ENCODE data around the gene SARNP.
"Not testable (repeated sequence)": the region's sequence is repeated elsewhere in the genome, so short reads cannot be mapped to it uniquely, and the experiment has no call there.

SARNP gene

DNA sequence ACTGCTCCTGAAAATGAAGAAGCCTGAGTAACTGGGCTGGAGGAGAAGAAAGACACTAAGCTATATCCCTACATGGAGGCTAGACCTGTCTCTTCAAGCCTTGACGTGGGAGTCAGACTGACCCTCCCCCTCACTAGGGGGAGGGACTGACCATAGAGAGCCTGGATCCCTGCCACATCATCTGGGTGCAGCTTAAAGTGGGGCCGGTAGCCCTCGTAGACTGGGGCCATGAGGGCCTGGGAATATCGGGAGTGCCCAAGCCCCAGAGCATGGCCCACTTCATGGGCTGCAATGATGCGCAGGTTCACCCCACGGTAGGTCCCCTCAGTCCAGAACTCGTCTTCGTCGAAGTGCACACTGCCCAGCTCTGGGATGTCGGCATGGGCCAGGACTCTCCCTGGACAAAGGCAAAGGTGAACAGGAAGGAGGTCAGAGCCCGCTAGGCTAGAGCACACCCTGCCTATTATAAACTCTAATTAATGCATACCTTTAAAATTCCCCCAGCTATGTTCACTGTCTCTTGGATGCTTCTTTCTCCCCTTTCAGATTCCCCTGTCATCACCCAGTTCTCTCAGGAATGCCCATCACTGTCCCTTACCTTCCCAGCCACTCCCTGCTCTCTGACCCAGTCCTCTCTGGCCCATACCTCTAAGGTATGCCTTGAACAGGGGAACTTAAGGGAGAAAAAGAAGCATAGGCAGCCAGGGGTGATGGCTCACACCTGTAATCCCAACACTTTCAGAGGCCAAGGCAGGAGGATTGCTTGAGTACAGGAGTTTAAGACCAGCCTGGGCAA is 22.0 kb upstream of the SARNP start:
- TF ChIP-seq, protein P1, sequence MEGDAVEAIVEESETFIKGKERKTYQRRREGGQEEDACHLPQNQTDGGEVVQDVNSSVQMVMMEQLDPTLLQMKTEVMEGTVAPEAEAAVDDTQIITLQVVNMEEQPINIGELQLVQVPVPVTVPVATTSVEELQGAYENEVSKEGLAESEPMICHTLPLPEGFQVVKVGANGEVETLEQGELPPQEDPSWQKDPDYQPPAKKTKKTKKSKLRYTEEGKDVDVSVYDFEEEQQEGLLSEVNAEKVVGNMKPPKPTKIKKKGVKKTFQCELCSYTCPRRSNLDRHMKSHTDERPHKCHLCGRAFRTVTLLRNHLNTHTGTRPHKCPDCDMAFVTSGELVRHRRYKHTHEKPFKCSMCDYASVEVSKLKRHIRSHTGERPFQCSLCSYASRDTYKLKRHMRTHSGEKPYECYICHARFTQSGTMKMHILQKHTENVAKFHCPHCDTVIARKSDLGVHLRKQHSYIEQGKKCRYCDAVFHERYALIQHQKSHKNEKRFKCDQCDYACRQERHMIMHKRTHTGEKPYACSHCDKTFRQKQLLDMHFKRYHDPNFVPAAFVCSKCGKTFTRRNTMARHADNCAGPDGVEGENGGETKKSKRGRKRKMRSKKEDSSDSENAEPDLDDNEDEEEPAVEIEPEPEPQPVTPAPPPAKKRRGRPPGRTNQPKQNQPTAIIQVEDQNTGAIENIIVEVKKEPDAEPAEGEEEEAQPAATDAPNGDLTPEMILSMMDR (IDR thresholded peaks at IDR 0.05; ENCODE audit: control insufficient read depth, extremely low read depth, insufficient read depth) = no peak
- no peak overlapping the region for H3K4me3 ChIP-seq (ENCODE audit: low read depth, low read length)
- no peak for DNase-seq (ENCODE audit: low read depth)

DNA sequence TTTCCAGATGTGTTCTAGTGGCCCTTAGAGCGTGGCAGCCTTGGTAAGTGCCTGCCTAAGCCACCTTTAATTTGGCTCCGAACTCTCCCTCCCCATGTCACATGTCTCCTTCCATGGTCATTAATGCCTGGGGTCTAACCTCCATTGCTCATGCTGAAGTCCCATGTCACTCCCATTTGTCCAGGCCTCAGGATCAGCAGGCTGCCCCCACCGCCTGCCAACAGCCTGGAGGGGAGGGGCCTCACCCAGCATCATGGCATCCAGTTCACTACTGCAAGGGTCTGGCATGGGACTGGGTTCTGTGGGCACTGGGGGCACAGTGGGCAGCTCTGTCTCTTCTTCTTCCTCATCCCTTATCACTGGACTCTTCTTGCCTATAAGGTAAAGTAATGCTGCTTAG is 20.8 kb upstream of the SARNP start:
- no peak for DNase-seq (ENCODE audit: low read depth)
- TF ChIP-seq, protein P1 (IDR thresholded peaks at IDR 0.05; ENCODE audit: control insufficient read depth, extremely low read depth, insufficient read depth) = no peak
- no peak overlapping the region for H3K4me3 ChIP-seq (ENCODE audit: low read depth, low read length)

DNA sequence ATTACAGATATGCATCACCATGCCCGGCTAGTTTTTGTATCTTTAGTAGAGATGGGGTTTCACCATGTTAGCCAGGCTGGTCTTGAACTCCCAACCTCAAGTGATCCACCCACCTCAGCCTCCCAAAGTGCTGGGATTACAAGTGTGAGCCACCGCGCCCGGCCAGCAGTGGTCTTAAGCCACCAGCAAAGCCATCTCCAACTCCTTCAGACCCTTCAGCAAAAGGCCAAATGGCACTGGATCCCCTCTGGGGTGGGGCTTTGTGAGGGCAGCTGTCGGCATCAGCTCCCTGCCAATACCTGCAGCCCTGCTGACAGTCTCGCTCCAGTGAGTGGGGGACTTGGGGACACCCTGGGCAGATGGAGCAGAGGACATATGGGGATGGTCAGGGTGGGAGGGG is 16.9 kb upstream of the SARNP start:
- not testable (repeated sequence) for H3K4me3 ChIP-seq (ENCODE audit: low read depth, low read length); DNase-seq (ENCODE audit: low read depth)

DNA sequence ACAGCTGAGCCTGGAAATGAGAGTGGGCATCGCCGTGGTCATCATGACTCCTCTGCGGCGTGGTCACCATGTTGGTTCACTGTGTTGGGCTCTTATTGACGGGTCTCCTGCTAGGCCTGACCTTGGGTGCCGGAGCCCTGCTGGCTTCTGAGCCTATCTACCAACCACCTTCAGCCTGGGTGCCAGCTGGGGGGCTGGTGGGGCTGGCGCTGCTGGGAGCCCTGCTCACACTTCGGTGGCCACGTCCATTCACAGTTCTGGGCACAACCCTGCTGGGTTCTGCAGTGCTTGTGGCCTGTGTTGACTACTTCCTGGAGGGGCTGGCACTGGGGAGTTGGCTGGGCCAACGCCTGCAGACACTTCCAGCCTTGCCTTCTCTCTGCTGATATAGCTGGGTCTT is 15.5 kb upstream of the SARNP start:
- TF ChIP-seq, protein P1 (IDR thresholded peaks at IDR 0.05; ENCODE audit: control insufficient read depth, extremely low read depth, insufficient read depth) = no peak
- no peak overlapping the region for H3K4me3 ChIP-seq (ENCODE audit: low read depth, low read length)
- DNase-seq (ENCODE audit: low read depth) = no peak

DNA sequence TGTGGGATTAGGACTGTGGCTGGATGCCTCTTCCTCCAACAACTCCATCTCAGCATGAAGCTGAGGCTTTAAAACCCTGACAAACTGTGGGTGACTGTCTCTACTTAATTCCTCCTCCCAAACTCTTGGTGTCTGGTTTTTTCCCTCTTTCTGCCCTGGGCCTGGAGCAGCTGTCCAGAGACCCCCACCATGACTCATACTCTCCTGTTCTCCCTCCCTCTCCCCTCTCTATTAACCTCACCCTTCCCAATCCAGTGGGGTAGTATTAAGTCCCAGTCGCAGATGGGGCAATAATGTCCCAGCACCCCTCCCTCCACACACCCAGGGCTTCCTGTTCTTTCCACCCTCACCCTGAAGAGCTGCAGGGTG is 13.9 kb upstream of the SARNP start:
- TF ChIP-seq, protein P1 (IDR thresholded peaks at IDR 0.05; ENCODE audit: control insufficient read depth, extremely low read depth, insufficient read depth) = no peak
- no peak for DNase-seq (ENCODE audit: low read depth)
- no peak overlapping the region for H3K4me3 ChIP-seq (ENCODE audit: low read depth, low read length)

DNA sequence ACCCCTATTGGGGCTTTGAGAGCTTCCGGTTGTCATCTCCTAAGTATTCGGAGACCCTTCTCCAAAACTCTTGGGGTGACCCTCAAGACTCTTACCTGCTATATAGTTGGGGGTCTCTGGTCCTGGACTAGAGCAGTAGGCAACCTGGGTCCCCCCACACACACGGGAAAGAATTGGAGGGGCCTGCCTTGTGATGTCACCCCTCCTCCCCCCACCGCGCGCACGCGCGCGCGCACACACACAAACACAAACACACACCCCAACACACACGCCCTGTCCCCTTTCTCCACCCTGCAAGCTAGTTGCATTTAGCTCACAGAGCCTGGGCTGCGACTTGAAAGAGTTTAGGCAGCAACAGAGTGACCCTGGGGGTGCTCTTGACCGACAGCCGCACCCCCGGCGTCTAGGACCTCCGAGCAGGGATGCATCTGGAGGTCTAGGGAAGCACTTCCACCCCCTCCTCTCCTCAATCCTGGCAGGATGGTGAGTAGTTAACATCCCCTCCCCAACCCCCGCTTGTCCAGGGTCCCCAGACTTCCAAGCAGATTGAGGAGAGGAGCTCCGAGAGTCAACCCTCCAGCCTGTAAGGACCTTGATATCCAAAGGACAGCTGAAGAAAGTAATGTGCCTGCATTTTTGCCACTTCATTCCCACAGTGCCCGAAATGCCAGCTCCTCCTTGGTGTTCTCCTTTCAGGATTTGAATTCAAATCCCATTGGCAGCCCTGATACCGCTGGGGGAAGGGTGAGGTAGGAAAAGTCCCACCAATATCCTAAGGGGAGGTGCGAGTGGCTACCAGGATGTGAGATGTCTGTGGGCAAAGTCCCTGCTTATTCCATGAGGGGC is 13.3 kb upstream of the SARNP start:
- peak overlapping the region; percentile 86 for H3K4me3 ChIP-seq (ENCODE audit: low read depth, low read length)
- TF ChIP-seq, protein P1 (IDR thresholded peaks at IDR 0.05; ENCODE audit: control insufficient read depth, extremely low read depth, insufficient read depth) = no peak
- no peak for DNase-seq (ENCODE audit: low read depth)

DNA sequence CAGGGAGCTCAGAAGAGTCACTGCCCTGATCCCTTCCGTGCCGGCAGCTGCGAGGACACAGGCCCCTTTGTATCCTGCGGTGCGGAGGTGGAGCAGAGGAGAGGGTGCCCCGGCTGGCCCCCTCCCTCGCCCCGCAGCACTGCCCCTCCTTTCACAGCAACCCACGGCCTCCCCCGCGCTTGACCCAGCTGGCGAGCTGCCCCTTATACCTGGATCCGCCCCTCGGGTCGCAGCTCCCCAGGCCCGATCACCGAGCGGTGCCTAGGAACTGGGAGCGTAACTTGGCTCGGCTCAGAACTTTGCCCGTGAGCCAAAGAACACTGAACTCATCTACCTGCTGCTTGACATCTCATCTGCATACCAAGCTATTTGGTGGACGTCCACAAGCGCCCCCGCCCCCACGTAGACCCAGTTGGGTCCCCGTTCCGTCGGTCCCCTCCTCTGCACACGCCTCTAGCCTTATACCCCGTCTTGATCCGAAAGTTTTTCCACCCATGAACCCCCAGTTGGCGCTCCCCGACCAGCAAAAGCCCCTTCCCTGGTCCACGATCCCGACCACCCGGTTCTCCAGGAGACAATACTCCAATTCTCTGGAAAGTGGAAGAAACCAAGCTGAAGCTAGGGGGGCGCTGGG is 12.6 kb upstream of the SARNP start:
- no peak for DNase-seq (ENCODE audit: low read depth)
- TF ChIP-seq, protein P1 (IDR thresholded peaks at IDR 0.05; ENCODE audit: control insufficient read depth, extremely low read depth, insufficient read depth) = 0 out of 2 replicates have a peak, but pooled peaks have one; percentile 2
- peak overlapping the region; percentile 86 for H3K4me3 ChIP-seq (ENCODE audit: low read depth, low read length)

All from LNCaP clone FGC (cell line).